ENCODE data around the gene TM2D3.
A peak's percentile ranks its signal among the peaks of the same experiment; 100 is the strongest.
"Not testable (repeated sequence)": the region's sequence is repeated elsewhere in the genome, so short reads cannot be mapped to it uniquely, and the experiment has no call there.

Gene TM2D3

DNA sequence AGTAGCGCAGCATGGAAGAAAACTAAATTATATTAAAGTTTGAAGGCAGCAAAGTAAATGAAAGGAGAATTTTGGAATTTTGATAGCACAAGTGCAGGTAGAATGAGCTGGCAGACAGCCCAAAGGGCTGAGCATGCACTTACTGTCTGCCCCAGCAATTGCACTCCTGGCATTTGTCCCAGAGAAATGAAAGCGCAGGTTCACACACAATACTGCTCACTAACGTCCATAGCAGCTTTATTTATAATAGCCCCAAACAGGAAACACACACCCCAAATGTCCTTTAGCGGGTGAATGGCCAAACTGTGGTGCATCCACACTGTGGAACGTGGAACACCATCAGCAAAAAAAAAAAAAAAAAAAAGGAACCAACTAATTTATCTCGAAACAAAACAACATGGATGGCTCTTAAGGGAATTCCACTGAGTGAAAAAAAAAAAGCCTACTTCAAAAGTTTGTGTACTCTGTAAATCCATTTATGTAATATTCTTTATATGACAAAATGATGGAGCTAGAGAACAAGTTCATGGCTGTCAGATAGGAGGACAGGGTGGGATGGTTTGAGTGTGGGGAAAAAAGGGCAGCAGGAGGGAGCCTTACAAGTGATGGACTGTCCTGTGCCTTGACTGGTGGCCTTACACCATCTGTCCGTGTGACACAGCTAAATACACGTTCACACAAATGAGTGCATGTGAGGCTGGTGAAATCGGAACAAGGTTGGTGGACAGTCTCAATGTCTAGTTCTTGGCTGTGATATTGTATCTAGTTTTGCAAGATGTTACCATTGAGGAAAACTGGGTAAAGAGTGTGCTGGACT is 6.0 kb upstream of the TM2D3 start:
- TF ChIP-seq, protein P1, sequence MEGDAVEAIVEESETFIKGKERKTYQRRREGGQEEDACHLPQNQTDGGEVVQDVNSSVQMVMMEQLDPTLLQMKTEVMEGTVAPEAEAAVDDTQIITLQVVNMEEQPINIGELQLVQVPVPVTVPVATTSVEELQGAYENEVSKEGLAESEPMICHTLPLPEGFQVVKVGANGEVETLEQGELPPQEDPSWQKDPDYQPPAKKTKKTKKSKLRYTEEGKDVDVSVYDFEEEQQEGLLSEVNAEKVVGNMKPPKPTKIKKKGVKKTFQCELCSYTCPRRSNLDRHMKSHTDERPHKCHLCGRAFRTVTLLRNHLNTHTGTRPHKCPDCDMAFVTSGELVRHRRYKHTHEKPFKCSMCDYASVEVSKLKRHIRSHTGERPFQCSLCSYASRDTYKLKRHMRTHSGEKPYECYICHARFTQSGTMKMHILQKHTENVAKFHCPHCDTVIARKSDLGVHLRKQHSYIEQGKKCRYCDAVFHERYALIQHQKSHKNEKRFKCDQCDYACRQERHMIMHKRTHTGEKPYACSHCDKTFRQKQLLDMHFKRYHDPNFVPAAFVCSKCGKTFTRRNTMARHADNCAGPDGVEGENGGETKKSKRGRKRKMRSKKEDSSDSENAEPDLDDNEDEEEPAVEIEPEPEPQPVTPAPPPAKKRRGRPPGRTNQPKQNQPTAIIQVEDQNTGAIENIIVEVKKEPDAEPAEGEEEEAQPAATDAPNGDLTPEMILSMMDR (conservative IDR thresholded peaks at IDR 0.05; ENCODE audit: low read depth, low read length) = no peak
- no peak for DNase-seq (ENCODE audit: low read depth)
- H3K4me3 ChIP-seq (ENCODE audit: low read length) = no peak overlapping the region

DNA sequence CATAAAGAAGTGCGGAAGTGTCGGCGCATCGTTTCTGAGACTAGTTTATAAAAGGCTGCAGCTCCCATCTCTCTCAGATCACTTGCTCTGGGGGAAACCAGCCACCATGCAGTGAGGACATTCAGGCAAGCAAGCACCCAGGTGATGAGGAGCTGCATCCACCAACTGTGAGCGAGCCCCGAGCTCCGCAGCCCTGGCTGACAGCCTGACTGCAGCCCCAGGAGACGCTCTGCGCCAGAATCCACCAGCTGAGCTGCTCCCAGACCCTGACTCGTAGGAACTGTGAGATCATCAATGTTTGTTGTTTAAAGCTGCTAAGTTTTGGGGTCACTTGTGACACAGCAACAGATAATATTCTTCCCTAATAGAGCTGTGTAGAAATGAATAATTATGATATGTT is 5.0 kb upstream of the TM2D3 start:
- DNase-seq (ENCODE audit: low read depth) = no peak
- TF ChIP-seq, protein P1 (conservative IDR thresholded peaks at IDR 0.05; ENCODE audit: low read depth, low read length) = no peak
- no peak overlapping the region for H3K4me3 ChIP-seq (ENCODE audit: low read length)

DNA sequence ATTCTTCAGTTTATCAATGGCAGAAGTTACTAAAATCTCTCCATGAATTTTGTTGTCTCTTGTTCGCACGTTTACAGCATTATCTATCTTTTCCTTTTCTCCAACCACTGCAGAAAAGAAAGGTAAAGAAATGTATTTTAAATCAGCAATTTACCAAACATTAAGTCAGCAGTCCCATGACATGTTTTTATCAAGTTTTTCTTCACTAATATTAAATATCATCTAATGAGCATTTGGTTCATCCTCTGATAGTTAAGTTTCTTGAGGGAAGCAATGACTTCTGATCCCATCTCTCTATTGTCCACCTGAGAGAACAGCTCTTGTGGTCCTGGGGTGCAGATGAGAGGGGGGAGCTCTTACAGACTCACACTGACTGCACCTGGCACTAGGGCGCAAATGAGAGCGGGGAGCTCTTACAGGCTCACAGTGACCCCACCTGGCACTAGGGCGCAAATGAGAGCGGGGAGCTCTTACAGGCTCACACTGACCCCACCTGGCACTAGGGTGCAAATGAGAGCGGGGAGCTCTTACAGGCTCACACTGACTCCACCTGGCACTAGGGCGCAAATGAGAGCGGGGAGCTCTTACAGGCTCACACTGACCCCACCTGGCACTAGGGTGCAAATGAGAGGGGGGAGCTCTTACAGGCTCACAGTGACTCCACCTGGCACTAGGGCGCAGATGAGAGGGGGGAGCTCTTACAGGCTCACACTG is 2.6 kb upstream of the TM2D3 start:
- H3K4me3 ChIP-seq (ENCODE audit: low read length); DNase-seq (ENCODE audit: low read depth): not testable (repeated sequence)

DNA sequence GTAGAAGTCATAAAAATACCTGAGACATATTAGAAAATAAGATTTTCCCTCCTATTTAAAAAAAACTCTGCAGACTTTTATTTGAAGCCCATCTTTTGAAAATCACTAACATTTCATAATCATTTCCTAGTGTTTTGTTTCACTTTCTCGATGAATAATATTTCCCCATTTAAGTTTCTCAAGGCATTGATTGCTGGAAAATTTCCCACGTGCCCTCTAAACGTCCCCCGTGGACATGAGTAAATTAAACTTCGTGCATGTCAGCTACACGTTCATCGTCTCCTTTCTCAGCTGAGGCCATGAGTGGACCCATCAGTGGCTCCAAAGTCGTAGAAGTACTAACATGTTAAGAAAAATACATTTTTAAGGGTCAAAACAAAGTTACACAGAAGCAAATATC is 2.0 kb upstream of the TM2D3 start:
- TF ChIP-seq, protein P1 (conservative IDR thresholded peaks at IDR 0.05; ENCODE audit: low read depth, low read length) = no peak
- H3K4me3 ChIP-seq (ENCODE audit: low read length) = no peak overlapping the region
- no peak for DNase-seq (ENCODE audit: low read depth)

DNA sequence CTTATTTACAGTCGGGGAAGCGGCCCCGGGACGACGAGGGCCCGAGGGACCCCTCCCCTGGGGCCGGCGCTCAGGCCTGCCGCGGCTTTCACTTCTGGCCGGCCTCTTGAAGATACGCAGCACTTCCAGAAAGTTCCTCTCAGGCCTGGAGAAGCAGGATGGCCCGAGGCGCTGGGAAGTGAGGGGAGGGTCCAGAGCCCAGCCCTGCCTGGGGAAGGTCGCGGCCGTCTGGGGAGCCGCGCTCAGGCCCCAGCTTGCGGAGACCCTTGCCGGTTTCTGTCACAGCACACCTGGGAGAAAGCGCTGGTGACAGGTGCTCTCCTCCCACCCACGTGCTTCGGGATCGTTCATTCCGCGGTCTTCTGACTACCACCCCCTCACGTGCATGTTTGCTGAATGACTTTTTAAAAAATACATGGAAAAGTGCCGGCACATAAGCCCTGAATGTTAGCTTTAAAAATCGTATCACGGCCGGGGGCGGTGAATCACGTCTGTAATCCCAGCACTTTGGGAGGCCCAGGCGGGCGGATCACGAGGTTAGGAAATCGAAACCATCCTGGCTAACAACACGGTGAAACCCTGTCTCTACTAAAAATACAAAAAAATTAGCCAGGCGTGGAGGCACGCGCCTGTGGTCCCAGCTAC is 727 bp upstream of the TM2D3 start:
- TF ChIP-seq, protein P1 (conservative IDR thresholded peaks at IDR 0.05; ENCODE audit: low read depth, low read length) = no peak
- peak overlapping the region; percentile 95 for H3K4me3 ChIP-seq (ENCODE audit: low read length)
- no peak for DNase-seq (ENCODE audit: low read depth)

DNA sequence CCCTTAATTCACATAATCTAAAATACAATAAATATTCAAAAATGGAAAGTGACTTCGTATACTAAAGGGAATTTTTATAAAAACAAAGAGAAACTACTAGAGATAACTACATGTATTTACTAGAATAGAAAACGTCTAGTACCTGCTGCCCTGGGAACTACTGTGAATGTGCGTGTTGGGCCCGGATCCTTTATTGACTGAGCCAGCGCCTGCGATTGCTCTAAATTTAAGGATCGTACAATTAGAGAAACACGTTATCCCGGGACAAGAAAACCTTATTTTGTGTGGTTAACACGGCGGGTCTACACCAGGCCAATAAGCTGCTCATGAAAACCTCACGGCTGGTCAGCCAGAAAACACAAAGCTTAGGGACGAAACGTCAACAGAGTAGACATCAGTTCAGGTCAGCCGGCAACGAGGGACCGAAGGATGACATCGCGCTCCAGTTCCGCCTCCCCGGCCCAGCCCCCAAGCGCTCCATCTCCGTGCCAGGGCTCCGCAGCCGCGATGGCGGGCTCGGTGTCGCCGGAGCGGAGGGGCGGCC is 555 bp downstream of the TM2D3 start:
- TF ChIP-seq, protein P1 (conservative IDR thresholded peaks at IDR 0.05; ENCODE audit: low read depth, low read length) = no peak
- DNase-seq (ENCODE audit: low read depth) = no peak
- H3K4me3 ChIP-seq (ENCODE audit: low read length) = peak overlapping the region; percentile 95

DNA sequence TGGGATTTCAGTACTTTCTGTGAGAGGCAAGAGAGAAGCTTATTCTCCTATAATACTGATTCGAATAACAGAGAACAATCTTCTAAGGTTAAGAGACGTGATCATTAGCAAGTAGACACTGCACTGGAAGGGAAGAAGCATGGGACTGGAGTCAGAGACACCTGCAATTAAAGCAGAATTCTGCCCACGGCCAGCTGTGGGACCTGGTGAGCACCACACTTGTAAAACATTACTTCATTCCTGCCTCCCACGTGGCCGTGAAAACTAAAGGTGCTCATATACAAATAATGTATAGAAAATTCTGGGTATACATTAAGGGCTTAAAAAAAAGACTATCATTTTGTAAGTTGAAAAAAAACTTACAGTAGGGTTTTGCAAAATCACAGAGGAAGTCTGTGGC is 2.0 kb downstream of the TM2D3 start:
- DNase-seq (ENCODE audit: low read depth) = no peak
- TF ChIP-seq, protein P1 (conservative IDR thresholded peaks at IDR 0.05; ENCODE audit: low read depth, low read length) = no peak
- no peak overlapping the region for H3K4me3 ChIP-seq (ENCODE audit: low read length)
